Mucosa of rectum (tissue), 2 donors: Measurements from ENCODE around the gene ZNF662.
"Not testable (repeated sequence)": the region's sequence is repeated elsewhere in the genome, so short reads cannot be mapped to it uniquely, and the experiment has no call there.

Experiments used
- H3K27ac ChIP-seq, 2 donors: one replicate each; pipeline ENCODE4 v1.7.0; 2013; ENCODE audit warnings: inconsistent platforms in 2 of 2, low read depth in 2 of 2, low read length in 2 of 2
- H3K27me3 ChIP-seq, 2 donors: one replicate each; pipeline ENCODE4 v1.7.0; 2013; ENCODE audit warnings: low read length in 2 of 2; ENCODE audit not compliant: control insufficient read depth in 2 of 2, insufficient read depth in 2 of 2
- H3K36me3 ChIP-seq, 2 donors: one replicate each; pipeline ENCODE4 v1.7.0; 2013; ENCODE audit warnings: low read length in 2 of 2; ENCODE audit not compliant: control insufficient read depth in 2 of 2, insufficient read depth in 2 of 2
- H3K4me1 ChIP-seq, 2 donors: one replicate each; pipeline ENCODE4 v1.7.0; 2013; ENCODE audit warnings: low read length in 2 of 2, mild to moderate bottlenecking in 1 of 2; ENCODE audit not compliant: control insufficient read depth in 2 of 2, insufficient read depth in 2 of 2
- H3K4me3 ChIP-seq, 2 donors: one replicate each; pipeline ENCODE4 v1.7.0; 2013; ENCODE audit warnings: low read length in 2 of 2
- H3K9ac ChIP-seq, 2 donors: one replicate each; pipeline ENCODE4 v1.7.0; 2013; ENCODE audit warnings: low read length in 2 of 2, low read depth in 1 of 2, mild to moderate bottlenecking in 1 of 2
- H3K9me3 ChIP-seq, 2 donors: one replicate each; pipeline ENCODE4 v1.7.0; 2013; ENCODE audit warnings: low read length in 2 of 2; ENCODE audit not compliant: control insufficient read depth in 2 of 2
- donor health status: healthy.
- donor health status: Normal muscosa, but diverticular disease.

Gene ZNF662

DNA sequence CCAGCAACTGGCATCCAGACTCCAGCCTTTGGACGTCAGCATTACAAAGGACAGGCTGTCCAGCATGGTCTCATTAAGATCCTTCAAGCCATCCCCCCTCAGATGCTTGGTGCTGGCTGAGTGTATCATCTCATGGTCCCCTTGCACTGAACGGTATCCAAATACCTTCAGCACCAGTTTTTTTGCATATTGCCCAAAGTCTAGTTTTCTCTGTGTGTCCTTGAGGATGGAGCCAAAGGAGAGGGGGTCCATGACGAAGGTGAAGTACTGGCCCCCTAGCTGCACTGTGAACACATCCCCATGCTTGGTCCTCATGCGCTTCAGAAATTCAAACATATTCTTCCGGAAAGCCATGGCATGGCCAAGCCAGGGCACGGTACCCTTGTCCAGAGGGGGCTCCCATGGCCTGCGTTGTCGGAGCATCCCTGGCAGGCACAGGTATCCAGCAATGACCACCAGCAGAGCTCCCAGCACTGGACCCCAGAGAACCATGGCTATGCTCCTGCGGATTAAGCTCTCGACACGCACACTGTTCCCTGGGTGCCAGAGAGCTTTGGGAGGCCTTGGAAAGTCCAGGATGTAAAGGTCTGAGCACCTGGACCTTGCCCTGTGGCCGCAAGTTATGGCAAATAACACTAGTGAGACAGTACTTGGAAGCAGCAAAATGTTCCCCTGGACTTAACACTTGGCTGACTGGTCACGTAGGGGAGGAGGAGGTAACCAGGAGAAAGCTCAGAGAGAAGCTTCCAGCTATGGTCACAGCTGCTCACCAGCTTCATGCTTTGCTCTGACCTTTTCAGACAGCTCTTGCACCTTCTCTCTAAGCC lies 30.4 kb upstream of the ZNF662 start, which contains the start of gene CYP8B1:
CYP8B1 (minus strand) TSS at position 555 of the 827 bp plus-strand sequence; CDS start at position 492, 63 bp downstream.
- no peaks in the 10 kb centered on the region for H3K36me3 ChIP-seq
- no peaks in the 10 kb centered on the region for H3K27me3 ChIP-seq
- peaks cover 0 to 3% of the 10 kb centered on the region in 2 donors for H3K4me1 ChIP-seq
- no peak within 1 kb of the TSS for H3K27ac ChIP-seq
- H3K9me3 ChIP-seq, result no peaks in the 10 kb centered on the region
- no peak within 1 kb of the TSS for H3K9ac ChIP-seq
- H3K4me3 ChIP-seq, result no peak within 1 kb of the TSS

DNA sequence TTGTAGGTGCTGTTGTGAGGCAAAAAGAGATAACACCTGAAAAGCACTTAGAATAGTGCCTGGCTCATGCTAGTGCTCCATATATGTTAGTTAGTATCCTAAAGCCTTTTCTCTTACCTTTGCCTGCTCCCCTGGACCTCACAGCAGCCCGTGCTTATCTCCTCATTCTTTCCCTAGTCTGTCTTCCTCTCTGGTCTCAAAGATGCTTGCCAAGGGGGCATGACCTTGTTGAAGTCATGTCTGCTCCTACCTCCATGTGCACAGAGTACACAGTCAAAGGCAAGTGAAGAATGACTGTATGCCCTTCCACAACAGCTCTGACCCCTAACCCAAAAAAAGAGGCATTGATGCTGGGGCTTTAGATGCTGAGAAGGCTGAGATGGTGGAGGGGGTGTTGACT lies 29.5 kb upstream of the ZNF662 start:
- H3K36me3 ChIP-seq, result no peaks in the 10 kb centered on the region
- peaks cover 2 to 4% of the 10 kb centered on the region in 2 donors for H3K4me1 ChIP-seq
- no peak overlapping the region for H3K4me3 ChIP-seq
- no peaks in the 10 kb centered on the region for H3K27me3 ChIP-seq
- no peak overlapping the region for H3K9ac ChIP-seq
- no peaks in the 10 kb centered on the region for H3K9me3 ChIP-seq
- no peak overlapping the region for H3K27ac ChIP-seq

DNA sequence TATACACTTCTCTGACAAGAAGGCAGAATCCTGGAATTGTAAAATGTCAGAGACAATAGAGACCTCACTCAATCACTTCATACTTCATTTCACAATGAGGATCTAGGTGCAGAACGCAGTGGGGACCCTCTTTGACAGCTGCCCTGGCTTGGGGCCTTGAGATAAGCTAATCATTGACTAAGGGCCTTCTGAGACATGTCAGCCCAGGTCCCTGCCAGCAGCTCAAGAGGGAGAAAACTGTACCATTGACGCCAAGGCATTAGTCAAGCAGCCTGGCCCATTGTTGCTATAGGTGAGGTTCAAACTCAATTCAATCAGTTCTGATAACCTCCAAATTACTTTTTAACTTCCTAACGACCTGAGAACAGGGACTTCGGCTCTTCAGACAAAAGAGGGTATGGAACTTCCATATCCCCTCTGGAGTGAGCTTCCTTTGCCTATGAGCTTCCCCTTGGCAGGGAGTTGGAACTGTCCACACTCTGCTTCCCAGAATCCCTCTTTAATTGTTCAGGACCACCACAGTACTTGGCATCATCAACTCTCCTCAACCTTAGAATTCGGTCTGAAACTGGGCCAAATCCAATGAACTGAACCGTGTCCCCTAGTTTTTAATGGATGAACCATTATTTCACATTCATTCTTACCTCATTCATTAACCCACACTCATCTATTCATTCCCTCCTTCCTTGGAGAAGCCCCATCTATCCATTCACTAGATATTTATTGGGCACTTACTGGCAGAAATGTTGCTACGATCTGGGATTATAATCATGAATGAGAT lies 28.8 kb upstream of the ZNF662 start:
- Histone ChIP-seq H3K27ac (no peak overlapping the region), H3K9me3 (no peaks in the 10 kb centered on the region), H3K4me1 (peaks cover 2 to 4% of the 10 kb centered on the region in 2 donors), H3K27me3 (no peaks in the 10 kb centered on the region), H3K9ac (no peak overlapping the region), H3K4me3 (no peak overlapping the region), H3K36me3 (no peaks in the 10 kb centered on the region)

GRCh38 chr3:42877881-42878280 lies 28.1 kb upstream of the ZNF662 start:
- H3K9me3 ChIP-seq, result no peaks in the 10 kb centered on the region
- no peak overlapping the region for H3K27ac ChIP-seq
- no peak overlapping the region for H3K9ac ChIP-seq
- H3K4me1 ChIP-seq, result peaks cover 2 to 4% of the 10 kb centered on the region in 2 donors
- H3K36me3 ChIP-seq, result no peaks in the 10 kb centered on the region
- no peaks in the 10 kb centered on the region for H3K27me3 ChIP-seq
- H3K4me3 ChIP-seq, result no peak overlapping the region

GRCh38 chr3:42880183-42880582 lies 25.8 kb upstream of the ZNF662 start:
- Histone ChIP-seq H3K27me3 (no peaks in the 10 kb centered on the region), H3K4me1 (peaks cover 2 to 4% of the 10 kb centered on the region in 2 donors), H3K9ac (peak overlapping the region in 1 of 2 donors; percentile 57), H3K36me3 (no peaks in the 10 kb centered on the region), H3K27ac (no peak overlapping the region), H3K9me3 (no peaks in the 10 kb centered on the region), H3K4me3 (peak overlapping the region; percentile 57 to 74)

- Histone ChIP-seq H3K4me1 (peaks cover 2 to 4% of the 10 kb centered on the region in 2 donors), H3K9ac (peak overlapping the region; percentile 57 to 72), H3K4me3 (peak overlapping the region; percentile 57 to 74), H3K9me3 (no peaks in the 10 kb centered on the region), H3K27ac (peak overlapping the region in 1 of 2 donors; percentile 23), H3K27me3 (no peaks in the 10 kb centered on the region), H3K36me3 (no peaks in the 10 kb centered on the region)
Measured at GRCh38 chr3:42880601-42881451, 25.1 kb upstream of the ZNF662 start.

GRCh38 chr3:42883251-42883930 lies 22.6 kb upstream of the ZNF662 start:
- H3K4me1 ChIP-seq, H3K9ac ChIP-seq, H3K36me3 ChIP-seq, H3K9me3 ChIP-seq, H3K27ac ChIP-seq, H3K4me3 ChIP-seq, H3K27me3 ChIP-seq: not testable (repeated sequence)

- H3K27me3 ChIP-seq, result peaks cover 0 to 2% of the 10 kb centered on the region in 2 donors
- no peaks in the 10 kb centered on the region for H3K36me3 ChIP-seq
- no peak overlapping the region for H3K4me3 ChIP-seq
- H3K9ac ChIP-seq, result no peak overlapping the region
- peaks cover 2 to 4% of the 10 kb centered on the region in 2 donors for H3K4me1 ChIP-seq
- no peak overlapping the region for H3K27ac ChIP-seq
- H3K9me3 ChIP-seq, result no peaks in the 10 kb centered on the region
Measured at GRCh38 chr3:42884324-42884723, 21.6 kb upstream of the ZNF662 start.

DNA sequence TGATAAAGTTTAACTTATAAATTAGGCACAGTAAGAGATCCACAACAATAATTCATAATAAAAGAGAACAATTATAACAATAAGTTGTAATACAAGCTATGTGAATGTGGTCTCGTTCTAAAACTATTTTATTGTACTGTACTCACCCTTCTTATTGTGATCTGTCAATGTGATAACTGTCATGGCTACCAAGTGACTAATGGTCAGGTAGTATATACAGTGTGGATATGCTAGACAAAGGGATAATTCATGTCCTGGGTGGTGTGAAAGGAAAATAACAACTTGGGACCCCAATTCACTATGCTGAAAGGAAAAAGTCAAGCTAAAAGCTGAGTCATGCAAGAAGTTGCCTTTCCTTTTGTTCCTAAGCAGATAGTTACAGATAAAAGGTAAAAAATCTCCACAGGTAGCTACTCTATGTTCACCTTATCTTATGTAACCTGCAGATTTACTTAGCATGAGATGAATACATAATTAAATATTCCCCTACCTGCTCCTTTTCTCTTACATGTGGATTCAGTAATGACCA lies 19.6 kb upstream of the ZNF662 start:
- Histone ChIP-seq H3K27ac (no peak overlapping the region), H3K4me3 (no peak overlapping the region), H3K27me3 (peaks cover 0 to 2% of the 10 kb centered on the region in 2 donors), H3K9ac (no peak overlapping the region), H3K4me1 (no peaks in the 10 kb centered on the region), H3K9me3 (no peaks in the 10 kb centered on the region), H3K36me3 (no peaks in the 10 kb centered on the region)
